Measurements from ENCODE around the gene ALPK3. TPM values are rescaled to one million over a fixed set of nuclear protein-coding genes. Genes with fewer than 3 reads are reported as not detected.

ALPK3 gene
- total RNA-seq, 1 experiment from 2014 or later, result 0.07 TPM

GRCh38 chr15:84840255-84840654 is 23.1 kb downstream of the ALPK3 start:
- Mint-ChIP-seq H3K4me1 (ENCODE audit: insufficient read depth, unreplicated experiment) (no peaks in the 10 kb centered on the region), H3K27me3 (ENCODE audit: insufficient read depth, unreplicated experiment) (peaks cover 40% of the 10 kb centered on the region), H3K9me3 (ENCODE audit: unreplicated experiment) (no peaks in the 10 kb centered on the region), H3K36me3 (ENCODE audit: insufficient read depth, unreplicated experiment) (no peaks in the 10 kb centered on the region), H3K27ac (ENCODE audit: low read depth, unreplicated experiment) (no peak overlapping the region), H3K4me3 (ENCODE audit: unreplicated experiment) (no peak overlapping the region)
- DNase-seq (ENCODE audit: unreplicated experiment), result no peak
- no peak for TF ChIP-seq CTCF (IDR thresholded peaks at IDR 0.05; ENCODE audit: unreplicated experiment)
- BruUV-seq (replicated peaks), result no TSS peak
- POLR2A ChIA-PET, result no interaction called here
- intact Hi-C loops (cut with micrococcal nuclease), result no loop called here
- CTCF ChIA-PET, result no interaction called here

GRCh38 chr15:84840741-84841429 is 23.7 kb downstream of the ALPK3 start:
- intact Hi-C loops (cut with micrococcal nuclease), result no loop called here
- no TSS peak for BruUV-seq (replicated peaks)
- Mint-ChIP-seq H3K27me3 (ENCODE audit: insufficient read depth, unreplicated experiment) (peaks cover 40% of the 10 kb centered on the region), H3K36me3 (ENCODE audit: insufficient read depth, unreplicated experiment) (no peaks in the 10 kb centered on the region), H3K27ac (ENCODE audit: low read depth, unreplicated experiment) (no peak overlapping the region), H3K4me1 (ENCODE audit: insufficient read depth, unreplicated experiment) (no peaks in the 10 kb centered on the region), H3K4me3 (ENCODE audit: unreplicated experiment) (no peak overlapping the region), H3K9me3 (ENCODE audit: unreplicated experiment) (no peaks in the 10 kb centered on the region)
- ChIA-PET POLR2A (interaction anchor here (0.7 kb wide), 1 partner anchor 133 kb away, joined by 4 read pairs; no protein-coding TSS in a partner anchor), CTCF (no interaction called here)
- TF ChIP-seq CTCF (IDR thresholded peaks at IDR 0.05; ENCODE audit: unreplicated experiment), result no peak
- peak; percentile 51 for DNase-seq (ENCODE audit: unreplicated experiment)

- H3K9me3 Mint-ChIP-seq (ENCODE audit: unreplicated experiment), result peaks cover 8% of the 10 kb centered on the region
- H3K27ac Mint-ChIP-seq (ENCODE audit: low read depth, unreplicated experiment), result peak overlapping the region; percentile 64
- ChIA-PET POLR2A (no interaction called here), CTCF (interaction anchor here (1.7 kb wide), 1 partner anchor 86 kb away, joined by 9 read pairs; no protein-coding TSS in a partner anchor)
- no peak overlapping the region for H3K4me3 Mint-ChIP-seq (ENCODE audit: unreplicated experiment)
- H3K27me3 Mint-ChIP-seq (ENCODE audit: insufficient read depth, unreplicated experiment), result peaks cover 23% of the 10 kb centered on the region
- intact Hi-C loops (cut with micrococcal nuclease), result no loop called here
- TF ChIP-seq CTCF (IDR thresholded peaks at IDR 0.05; ENCODE audit: unreplicated experiment), result no peak
- no peak for DNase-seq (ENCODE audit: unreplicated experiment)
- no TSS peak for BruUV-seq (replicated peaks)
- no peaks in the 10 kb centered on the region for H3K4me1 Mint-ChIP-seq (ENCODE audit: insufficient read depth, unreplicated experiment)
- no peaks in the 10 kb centered on the region for H3K36me3 Mint-ChIP-seq (ENCODE audit: insufficient read depth, unreplicated experiment)
Measured at GRCh38 chr15:84842781-84843180, 25.6 kb downstream of the ALPK3 start.

- no TSS peak for BruUV-seq (replicated peaks)
- Mint-ChIP-seq H3K4me1 (ENCODE audit: insufficient read depth, unreplicated experiment) (no peaks in the 10 kb centered on the region), H3K36me3 (ENCODE audit: insufficient read depth, unreplicated experiment) (peaks cover 6% of the 10 kb centered on the region), H3K27ac (ENCODE audit: low read depth, unreplicated experiment) (no peak overlapping the region), H3K9me3 (ENCODE audit: unreplicated experiment) (peaks cover 8% of the 10 kb centered on the region), H3K27me3 (ENCODE audit: insufficient read depth, unreplicated experiment) (peaks cover 16% of the 10 kb centered on the region), H3K4me3 (ENCODE audit: unreplicated experiment) (no peak overlapping the region)
- DNase-seq (ENCODE audit: unreplicated experiment), result no peak
- intact Hi-C loops (cut with micrococcal nuclease), result loop anchor here (2.0 to 5.0 kb wide), 2 partner anchors 84 to 202 kb away; no protein-coding TSS in a partner anchor
- ChIA-PET POLR2A (interaction anchor here (1.4 kb wide), 1 partner anchor 83 kb away, joined by 3 read pairs; no protein-coding TSS in a partner anchor), CTCF (interaction anchor here (0.6 to 1.8 kb wide), 11 partner anchors 14 to 311 kb away, joined by 3 to 11 read pairs (median 4); no protein-coding TSS in a partner anchor)
- no peak for TF ChIP-seq CTCF (IDR thresholded peaks at IDR 0.05; ENCODE audit: unreplicated experiment)
Measured at GRCh38 chr15:84844964-84845363, 27.8 kb downstream of the ALPK3 start.
